OCI-LY3 (cell line): Measurements from ENCODE around the gene SRSF2.

Experiments used
- EZH2phosphoT487 ChIP-seq: fragments of 200-600 bp; shearing (Covaris generic); IDR thresholded peaks from 2 replicates; pipeline ENCODE4 v1.6.1; 2018; ENCODE audit warnings: antibody characterized with exemption, mixed run types, low read depth
- TF ChIP-seq, protein P1 (sequence below): fragments of 200-600, 300-600 bp; sonication (generic); IDR thresholded peaks from 2 replicates; pipeline ENCODE4 v1.5.1; 2014; ENCODE audit warnings: antibody characterized with exemption, low read length, low read depth

DNA sequence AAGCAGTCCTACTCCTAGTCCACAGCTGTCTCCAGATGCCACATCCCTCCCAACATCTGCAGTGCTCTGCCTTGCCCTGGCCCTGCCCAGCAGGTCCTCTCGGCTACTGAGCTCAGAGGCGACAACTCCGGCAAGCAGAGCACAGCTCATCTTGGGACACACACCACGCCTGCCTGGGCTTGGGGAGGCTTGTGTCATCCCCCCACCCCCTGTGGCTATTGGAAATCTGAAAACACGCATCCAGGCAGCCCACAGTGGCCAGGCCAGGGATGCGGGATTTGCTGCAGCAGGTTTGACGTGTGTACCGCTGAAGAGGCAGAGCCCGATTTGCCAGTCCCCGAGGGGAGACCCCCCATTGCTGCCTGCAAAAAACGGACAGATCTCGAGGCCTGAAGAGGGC, 51.8 kb downstream of the SRSF2 start:
- TF ChIP-seq, protein P1, sequence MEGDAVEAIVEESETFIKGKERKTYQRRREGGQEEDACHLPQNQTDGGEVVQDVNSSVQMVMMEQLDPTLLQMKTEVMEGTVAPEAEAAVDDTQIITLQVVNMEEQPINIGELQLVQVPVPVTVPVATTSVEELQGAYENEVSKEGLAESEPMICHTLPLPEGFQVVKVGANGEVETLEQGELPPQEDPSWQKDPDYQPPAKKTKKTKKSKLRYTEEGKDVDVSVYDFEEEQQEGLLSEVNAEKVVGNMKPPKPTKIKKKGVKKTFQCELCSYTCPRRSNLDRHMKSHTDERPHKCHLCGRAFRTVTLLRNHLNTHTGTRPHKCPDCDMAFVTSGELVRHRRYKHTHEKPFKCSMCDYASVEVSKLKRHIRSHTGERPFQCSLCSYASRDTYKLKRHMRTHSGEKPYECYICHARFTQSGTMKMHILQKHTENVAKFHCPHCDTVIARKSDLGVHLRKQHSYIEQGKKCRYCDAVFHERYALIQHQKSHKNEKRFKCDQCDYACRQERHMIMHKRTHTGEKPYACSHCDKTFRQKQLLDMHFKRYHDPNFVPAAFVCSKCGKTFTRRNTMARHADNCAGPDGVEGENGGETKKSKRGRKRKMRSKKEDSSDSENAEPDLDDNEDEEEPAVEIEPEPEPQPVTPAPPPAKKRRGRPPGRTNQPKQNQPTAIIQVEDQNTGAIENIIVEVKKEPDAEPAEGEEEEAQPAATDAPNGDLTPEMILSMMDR: no peak
- no peak for TF ChIP-seq EZH2phosphoT487
